HG02678 (cell line): ENCODE measurements around the gene USF2.
"Not testable (repeated sequence)": the region's sequence is repeated elsewhere in the genome, so short reads cannot be mapped to it uniquely, and the experiment has no call there.

ENCODE experiments used
- ATAC-seq: cut with Tn5 transposase; IDR thresholded peaks from one replicate; pipeline ENCODE4 v1.9.1; 2021; ENCODE audit warnings: mild to moderate bottlenecking, moderate library complexity; ENCODE audit not compliant: unreplicated experiment

The USF2 gene

DNA sequence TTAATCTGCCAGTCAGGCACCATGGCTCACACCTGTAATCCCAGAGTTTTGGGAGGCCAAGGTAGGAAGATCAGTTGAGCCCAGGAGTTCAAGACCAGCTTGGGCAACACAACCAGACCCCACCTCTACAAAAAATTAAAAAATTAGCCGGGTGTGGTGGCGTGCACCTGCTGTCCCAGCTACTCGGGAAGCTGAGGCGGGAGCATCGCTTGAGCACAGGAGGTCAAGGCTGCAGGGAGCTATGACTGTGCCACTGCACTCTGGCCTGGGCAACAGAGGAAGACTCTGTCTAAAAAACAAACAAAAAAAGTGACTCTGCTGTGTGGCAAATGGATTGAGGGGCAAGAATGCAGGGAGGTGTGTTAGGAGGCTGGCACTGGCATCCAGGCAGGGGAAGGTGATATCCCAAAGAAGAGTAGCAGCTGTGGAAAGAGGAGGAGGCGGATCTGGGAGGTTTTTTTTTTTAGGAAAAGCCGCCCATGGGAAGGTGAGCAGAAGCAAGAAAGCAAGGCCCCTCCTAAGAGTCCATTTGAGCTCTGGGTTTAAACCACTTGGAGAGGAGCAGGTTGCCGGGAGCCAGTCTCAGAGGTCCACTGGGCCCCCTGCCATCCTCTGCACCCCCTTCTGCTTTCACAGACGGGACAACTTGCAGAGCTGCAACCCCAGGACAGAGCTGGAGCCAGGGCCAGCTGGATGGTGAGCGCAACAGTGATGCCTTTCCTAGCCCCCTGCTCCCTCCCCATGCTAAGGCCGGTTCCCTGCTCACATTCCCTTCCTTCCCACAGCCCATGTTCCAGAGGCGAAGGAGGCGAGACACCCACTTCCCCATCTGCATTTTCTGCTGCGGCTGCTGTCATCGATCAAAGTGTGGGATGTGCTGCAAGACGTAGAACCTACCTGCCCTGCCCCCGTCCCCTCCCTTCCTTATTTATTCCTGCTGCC lies 15.7 kb downstream of the USF2 start:
- ATAC-seq, result no peak

DNA sequence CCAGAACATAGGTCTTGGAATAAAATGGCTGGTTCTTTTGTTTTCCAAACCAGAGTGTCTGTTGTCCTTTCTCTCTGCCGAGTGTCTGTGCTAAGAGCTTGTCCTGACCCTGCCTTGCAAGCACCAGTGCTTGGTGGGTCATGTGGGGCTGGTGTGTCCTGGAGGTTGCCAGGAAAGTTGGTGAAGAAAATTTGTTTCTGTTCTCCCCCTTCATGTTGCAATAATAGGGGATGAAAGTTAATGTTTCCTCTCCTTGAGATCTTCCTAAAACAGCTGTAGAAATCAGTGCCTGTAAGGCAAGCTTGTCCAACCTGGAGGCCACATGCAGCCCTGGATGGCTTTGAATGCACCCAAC lies 16.3 kb downstream of the USF2 start:
- no peak for ATAC-seq

DNA sequence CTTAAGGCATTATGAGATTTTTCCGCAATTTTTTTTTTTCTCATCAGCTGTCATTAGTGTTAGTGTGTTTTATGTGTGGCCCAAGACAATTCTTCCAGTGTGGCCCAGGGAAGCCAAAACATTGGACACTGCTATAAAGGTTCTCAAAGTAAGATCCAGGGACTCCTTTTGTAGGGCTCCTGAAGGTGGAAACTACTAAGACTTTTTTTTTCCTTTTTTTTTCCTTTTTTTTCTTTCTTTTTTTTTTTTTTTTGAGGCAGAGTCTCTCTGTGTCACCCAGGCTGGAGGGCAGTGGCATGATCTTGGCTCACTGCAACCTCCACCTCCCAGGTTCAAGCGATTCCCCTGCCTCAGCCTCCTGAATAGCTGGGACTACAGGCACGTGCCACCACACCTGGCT lies 16.7 kb downstream of the USF2 start:
- ATAC-seq, result not testable (repeated sequence)

DNA sequence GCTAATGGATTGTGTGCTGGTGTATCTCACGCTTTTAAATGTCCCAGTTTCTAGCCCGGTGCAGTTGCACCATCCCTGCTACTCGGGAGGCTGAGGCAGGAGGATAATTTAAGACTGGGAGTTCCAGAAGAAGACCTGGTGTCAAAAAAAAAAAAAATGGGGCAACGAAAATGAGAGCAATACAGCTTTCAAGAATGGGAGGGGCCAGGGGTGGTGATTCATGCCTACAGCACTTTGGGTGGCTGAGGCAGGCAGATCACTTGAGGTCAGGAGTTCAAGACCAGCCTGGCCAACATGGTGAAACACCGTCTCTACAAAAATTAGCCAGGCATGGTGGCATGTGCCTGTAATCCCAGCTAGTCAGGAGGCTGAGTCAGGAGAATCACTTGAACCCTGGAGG lies 17.3 kb downstream of the USF2 start:
- not testable (repeated sequence) for ATAC-seq

DNA sequence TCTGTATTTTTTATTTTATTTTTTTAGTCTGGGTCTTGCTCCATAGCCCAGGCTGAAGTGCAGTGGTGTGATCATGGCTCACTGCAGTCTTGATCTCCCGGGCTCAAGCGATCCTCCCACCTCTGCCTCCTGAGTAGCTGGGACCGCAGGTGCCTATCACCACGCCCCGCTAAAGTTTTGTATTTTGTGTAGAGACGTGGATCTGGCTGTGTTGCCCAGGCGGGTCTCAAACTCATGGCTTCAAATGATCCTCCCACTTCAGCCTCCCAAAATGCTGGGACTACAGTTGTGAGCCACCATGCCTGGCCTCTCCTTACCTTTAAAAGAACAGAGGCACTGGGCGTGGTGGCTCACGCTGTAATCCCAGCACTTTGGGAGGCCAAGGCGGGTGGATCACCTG lies 19.0 kb downstream of the USF2 start:
- no peak for ATAC-seq

DNA sequence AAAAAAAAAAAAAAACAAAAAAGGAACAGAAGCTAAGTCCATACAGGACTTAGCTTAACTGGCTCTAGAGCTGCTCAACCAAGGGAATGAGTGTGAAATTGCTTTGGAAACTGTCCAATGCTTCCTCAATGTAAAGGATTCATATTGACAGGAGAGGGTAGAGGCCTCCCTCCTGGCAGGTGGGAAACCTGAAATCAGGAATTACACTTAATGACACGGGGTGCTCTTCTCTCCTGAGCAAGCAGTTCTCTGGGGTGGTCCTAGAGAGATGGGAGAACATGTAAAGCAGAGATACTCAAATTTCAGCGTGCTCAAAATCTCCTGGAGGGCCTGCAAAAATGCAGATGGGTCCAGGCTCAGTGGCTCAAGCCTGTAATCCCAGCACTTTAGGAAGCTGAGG lies 19.6 kb downstream of the USF2 start:
- ATAC-seq, result no peak

DNA sequence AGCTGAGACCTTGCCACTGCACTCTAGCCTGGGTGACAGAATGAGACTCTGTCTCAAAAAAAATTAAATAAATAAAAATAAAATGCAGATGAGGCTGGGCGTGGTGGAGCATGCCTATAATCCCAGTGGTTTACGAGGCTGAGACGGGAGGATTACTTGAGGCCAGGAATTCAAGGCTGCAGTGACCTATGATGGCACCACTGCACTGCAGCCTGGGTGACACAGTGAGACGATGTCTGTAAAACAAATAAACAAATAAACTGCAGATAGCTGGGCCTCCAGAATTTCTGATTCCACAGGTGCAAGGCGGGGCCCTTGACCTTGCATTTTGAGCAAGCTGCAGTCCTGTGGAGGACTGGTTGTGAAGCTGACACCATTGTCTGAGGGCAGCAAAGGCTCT lies 20.1 kb downstream of the USF2 start:
- no peak for ATAC-seq

DNA sequence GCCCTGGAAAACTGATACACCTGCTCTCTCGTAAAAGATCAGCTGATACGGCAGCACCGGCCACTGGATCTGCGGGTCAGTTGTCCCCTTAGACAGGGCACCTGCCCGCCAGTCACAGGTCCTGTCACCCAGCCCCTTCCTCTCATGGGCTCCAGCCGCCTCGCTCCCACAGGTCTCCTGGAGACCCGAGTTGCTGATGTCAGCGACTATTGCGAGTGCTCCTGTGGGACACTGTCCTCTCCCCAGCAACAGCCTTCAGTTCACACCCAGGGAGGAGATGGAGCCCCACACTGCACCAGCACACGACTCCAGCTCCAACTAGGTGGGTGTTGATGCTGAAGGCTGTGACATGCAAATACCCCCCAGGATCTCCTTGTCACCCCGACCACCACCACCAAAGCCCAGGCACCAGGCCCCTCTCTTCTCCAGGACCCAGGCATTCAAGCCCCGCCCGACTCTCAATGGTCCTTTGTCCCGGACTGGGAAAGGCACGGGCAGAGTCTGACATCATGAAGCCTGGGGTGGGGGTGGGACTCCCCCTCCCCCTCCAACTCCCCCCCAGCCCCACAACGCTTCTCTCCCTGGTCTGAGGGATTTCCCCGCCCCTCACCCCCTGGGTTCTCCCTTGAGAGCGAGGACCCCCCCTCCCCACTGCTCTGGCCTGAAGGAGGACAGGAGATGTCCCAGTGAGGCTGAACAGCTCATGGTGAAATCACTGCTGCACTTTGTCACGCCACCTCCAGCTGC lies 21.8 kb downstream of the USF2 start:
- no peak for ATAC-seq

DNA sequence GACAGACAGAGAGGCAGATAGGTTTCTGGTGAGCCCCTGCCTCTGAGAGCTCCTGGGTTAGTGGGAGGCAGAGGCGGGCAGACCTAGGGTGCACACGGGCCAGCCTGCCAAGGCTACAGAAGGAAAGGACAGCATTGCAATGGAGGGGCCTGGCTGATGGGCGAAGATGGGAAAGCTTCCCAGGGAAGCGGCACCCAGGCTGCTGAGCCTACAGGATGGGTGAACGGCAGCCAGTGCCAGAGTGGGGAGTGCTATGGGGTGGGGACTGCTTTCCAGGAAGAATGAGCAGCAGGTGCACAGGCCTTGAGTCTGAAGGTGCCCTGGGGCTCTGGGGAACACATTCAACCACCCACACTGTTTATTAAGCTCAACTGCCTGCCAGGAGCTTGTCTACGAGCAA lies 22.5 kb downstream of the USF2 start:
- ATAC-seq, result no peak

DNA sequence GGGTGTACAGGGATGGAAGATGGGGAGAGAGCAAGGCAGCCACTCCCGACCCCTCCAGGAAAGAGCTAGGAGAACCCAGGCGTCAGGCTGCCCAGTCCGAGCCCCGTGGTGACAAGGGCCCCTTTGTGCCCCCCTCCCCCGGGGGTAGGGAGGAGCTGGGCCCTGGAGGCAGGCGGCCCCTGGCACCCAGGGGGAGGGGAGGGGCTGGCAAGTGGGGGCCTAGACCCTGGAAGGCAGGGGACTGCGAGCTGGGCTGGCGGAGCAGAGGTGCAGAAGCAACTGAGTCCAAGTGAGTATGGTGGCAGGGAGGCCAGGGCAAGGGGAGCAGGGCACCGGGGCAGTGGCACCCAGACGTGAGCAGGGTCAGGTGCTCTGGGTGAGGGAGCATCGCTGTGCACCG lies 23.2 kb downstream of the USF2 start, which contains the start of gene MAG:
TSS of gene MAG (plus strand) at position 246 of the 400 bp plus-strand sequence. CDS start 3,248 bp downstream, outside the sequence.
- ATAC-seq, result no peak

DNA sequence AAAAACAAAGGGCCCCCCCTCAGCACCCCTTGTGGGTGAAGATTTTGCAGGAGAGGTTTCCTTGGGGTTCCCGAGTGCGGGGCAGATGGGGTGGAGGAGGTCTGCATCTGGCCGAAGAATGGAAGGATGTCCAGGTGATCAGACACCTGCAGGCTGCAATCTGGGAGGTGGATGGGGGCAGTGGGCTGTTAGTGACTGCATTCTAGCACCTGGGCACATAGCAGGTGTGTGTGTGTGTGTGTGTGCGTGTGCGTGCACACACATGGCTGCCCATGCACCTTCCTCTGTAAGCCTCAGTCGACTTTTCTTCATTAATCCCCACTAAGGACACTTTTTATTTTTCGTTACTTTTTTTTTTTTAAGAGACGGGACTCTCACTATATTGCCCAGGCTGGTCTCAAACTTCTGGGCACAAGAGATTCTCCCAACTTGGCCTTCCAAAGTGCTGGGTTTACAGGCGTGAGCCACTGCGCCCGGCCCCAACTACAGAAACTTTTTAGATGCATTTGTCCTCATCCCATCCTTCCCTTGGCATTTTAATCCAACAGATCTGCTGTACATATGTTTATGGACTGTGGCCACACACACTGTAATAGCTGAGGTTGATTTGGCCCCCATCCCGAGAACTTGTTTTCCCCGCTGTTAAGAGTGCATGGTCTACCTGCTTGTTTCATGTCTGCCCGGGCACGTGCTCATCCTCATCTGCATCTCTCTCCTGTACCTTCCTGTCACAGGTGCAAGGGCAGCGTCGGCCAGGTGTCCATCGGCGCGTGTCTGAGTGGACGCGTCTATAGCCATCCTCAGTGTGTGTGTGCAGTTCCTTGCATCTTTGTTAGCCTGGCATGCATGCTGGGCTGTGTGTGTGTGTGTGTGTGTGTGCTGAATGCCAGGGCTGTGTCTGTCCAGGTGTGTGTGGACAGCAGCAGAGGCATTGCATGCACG lies 23.9 kb downstream of the USF2 start:
- no peak for ATAC-seq

DNA sequence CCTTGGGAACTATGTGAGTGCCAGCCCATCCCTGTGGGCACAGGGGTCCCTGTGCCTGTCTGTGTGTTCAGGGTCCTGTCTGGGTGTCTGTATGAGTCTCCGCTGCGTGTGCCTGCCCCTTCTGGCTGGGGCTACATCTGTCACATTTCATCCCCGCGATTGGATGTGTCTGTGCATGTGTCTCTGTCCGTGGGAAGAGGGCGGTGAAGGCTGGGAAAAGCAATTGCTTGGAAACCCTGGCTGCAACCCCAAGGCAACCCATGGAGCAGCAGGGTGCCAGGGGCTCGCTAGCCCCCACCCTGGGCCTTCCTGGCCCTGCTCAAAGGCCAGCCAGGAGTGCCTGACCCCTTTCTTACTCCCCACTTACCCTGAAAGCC lies 24.6 kb downstream of the USF2 start:
- no peak for ATAC-seq

DNA sequence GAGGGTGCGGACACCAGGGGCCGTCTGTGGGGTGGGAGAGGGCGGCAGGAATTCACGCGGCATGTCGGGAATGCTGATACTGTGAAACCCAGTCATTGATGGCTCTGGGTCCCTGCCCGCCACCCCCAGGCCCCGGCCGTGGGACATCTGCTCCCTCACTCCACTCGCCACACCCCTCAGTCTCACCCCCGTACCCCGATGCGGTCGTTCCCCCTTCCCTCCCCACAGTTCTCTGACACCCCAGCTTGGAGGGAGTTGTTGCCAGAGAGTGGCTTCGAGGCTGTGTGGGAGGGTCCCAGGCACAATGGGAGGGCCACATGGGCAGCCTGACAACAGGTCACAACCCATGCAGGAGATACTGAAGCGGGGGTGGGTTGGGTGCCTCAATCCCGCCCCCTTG lies 25.0 kb downstream of the USF2 start:
- ATAC-seq, result no peak

DNA sequence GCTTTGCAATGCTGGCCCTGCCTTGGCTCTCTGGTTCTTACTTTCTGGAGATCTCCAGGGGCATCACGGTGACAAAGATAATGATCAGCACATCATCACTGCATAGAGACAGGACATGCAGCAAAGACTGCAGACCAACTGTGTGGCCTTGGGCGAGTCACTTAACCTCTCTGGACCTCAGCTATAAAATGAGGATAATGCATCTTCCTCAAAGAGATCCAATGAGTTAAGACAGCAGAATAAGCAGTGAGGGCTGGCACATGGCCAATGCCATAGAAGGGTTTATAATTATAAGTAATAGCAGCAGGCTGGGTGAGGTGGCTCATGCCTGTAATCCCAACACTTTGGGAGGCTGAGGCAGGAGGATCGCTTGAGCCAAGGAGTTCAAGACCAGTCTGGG lies 25.6 kb downstream of the USF2 start:
- ATAC-seq, result no peak

DNA sequence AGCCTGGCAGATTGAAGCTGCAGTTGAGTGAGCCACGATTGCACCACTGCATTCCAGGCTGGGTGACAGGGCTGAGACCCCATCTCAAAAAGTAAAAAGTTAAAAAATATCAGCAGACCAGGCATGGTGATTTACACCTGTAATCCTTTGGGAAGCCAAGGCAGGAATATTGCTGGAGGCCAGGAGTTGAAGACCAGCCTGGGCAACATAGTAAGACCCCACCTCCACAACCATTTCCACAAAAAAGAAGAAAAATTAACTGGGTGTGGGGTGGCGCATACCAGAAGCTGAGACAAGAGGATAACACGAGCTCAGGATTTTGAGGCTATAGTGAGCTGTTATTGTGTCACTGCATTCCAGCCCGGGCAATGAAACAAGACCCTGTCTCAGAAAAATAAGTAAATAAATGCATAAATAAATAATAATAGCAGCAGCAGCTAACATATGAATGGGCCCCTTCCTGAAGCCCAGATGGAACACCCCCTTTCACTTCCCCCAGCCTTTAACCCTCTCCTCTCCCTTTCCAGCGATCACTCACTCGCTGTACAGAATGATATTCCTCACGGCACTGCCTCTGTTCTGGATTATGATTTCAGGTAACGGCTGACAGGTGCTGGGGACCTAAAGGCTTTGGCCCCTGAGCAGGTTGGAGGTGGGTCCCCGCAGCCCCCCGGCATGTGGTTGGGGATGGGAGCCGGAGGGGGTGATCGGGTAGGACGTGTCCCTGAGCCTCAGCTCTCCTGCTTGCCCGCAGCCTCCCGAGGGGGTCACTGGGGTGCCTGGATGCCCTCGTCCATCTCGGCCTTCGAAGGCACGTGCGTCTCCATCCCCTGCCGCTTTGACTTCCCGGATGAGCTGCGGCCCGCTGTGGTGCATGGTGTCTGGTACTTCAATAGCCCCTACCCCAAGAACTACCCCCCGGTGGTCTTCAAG lies 26.4 kb downstream of the USF2 start:
- ATAC-seq, result no peak

DNA sequence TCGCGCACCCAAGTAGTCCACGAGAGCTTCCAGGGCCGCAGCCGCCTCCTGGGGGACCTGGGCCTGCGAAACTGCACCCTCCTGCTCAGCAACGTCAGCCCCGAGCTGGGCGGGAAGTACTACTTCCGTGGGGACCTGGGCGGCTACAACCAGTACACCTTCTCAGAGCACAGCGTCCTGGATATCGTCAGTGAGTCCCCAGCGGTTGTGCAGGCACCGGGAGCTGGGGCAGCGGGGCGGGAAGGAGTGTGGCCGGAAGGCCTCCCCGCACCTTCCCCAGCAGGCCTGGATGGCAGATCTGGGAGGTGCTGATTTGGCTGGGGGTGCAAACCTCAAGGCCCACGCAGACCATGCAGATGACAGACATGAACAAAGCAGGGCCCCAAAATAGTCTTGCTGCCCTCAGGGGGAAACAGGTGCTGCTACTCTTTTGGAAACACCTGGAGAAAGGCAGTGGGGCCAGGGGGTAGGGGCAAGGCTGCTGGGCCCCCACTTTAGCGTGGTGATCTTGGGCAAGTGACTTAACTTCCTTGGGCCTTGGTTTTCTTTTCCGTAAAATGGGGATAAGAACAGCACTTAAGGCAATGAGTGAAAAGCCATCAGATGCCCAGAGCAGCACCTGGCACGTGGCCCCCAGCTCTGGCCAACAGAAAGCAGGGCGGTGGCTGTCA lies 27.2 kb downstream of the USF2 start:
- ATAC-seq, result peak; percentile 50

DNA sequence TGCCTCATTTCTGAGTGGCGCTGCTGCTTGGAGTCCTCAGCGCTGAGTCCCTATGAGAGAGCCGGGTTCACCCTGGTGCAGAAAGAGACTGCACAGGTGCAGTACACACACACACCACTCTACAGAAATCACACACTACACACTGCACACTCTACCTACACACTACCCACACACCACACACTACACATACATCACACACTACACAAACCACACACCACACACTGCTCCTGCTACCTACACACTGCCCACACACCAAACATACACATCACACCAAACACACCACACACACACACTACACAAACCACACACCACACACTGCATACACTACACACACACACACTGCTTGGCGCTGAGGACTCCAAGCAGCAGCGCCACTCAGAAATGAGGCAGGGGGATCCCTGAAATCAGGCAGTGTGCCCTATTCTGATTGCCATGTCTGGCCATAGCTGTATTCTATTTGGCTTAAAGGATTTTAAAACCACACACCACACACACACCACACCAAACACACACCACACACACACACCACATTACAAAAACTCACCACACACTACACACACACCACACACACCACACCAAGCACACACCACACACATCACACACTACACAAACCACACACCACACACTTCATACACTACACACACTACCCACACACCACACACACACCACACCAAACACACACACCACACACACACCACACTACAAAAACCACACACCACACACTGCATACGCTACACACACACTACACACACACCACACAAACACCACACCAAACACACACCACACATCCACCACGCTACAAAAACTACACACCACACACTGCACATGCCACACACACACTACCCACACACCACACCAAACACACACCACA lies 28.1 kb downstream of the USF2 start:
- no peak for ATAC-seq

DNA sequence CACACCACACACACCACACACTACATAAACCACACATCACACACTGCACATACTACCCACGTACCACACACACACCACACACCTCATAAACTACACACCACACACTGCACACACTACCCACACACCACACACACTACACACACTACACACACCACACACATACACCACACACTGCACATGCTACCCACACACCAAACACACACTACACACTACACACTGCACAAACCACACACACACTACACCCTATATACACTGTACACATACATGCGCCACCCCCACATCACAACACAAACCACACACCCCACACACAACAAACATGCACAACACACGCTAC lies 28.7 kb downstream of the USF2 start:
- no peak for ATAC-seq

DNA sequence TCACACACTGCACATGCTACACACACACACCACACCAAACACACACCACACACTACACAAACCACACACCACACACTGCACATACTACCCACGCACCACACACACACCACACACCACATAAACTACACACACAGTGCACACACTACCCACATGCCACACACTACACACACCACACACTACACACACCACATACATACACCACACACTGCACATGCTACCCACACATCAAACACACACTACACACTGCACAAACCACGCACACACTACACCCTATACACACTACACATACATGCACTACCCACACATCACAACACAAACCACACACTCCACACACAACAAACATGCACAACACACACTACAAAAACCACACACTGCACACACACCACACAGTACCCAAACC lies 29.2 kb downstream of the USF2 start:
- ATAC-seq, result no peak
